ENCODE data around the gene ERCC6. TPM values are rescaled to one million over a fixed set of nuclear protein-coding genes. Genes with fewer than 3 reads are reported as not detected.

Gene ERCC6
- polyA plus RNA-seq, 1 of the 3 experiments (the other 2 are of a cell fraction): 4.5 TPM

- POLR2A ChIA-PET: interaction anchor here (1.1 kb wide), 1 partner anchor 98 kb away, joined by 3 read pairs; no protein-coding TSS in a partner anchor
Measured at GRCh38 chr10:49505076-49505475, 33.8 kb downstream of the ERCC6 start.

More at GRCh38 chr10:49505076-49505475, 33.8 kb downstream of the ERCC6 start:
- no peak overlapping the region for H3K9ac ChIP-seq
- peaks cover 18 to 24% of the 10 kb centered on the region in 2 experiments for H3K36me3 ChIP-seq (replicated peaks in 1 of 2; ENCODE audit: control insufficient read depth in 1 of 2, insufficient read depth in 2 of 2, low read length in 1 of 2)
- H3F3A ChIP-seq (replicated peaks; ENCODE audit: insufficient read depth): no peaks in the 10 kb centered on the region
- DNase-seq: no peak
- CTCF ChIA-PET: interaction anchor here (0.8 to 3.1 kb wide), 5 partner anchors 10 to 848 kb away, joined by 3 to 16 read pairs (median 11); no protein-coding TSS in a partner anchor
- no peak overlapping the region for H2AFZ ChIP-seq (ENCODE audit: low read depth)
- H3K4me2 ChIP-seq: no peak overlapping the region
- H3K4me1 ChIP-seq (ENCODE audit: control insufficient read depth in 1 of 2, insufficient read depth in 2 of 2, low read depth in 1 of 2, low read length in 1 of 2): peaks cover 0 to 7% of the 10 kb centered on the region in 2 experiments; a peak in 2 of 4 replicates
- H3K27ac ChIP-seq (ENCODE audit: low read depth in 2 of 2, low read length in 1 of 2): no peak overlapping the region
- H3K9me2 ChIP-seq: no peaks in the 10 kb centered on the region
- H3K9me3 ChIP-seq: no peaks in the 10 kb centered on the region
- no peaks in the 10 kb centered on the region for H3K27me3 ChIP-seq (ENCODE audit: insufficient read depth)
- no peaks in the 10 kb centered on the region for H3K79me2 ChIP-seq (ENCODE audit: insufficient read depth)
- no peak overlapping the region for H3K4me3 ChIP-seq (ENCODE audit: low read depth in 2 of 2, low read length in 1 of 2)
- 96% methylated on average over 3 of the region's 3 CpGs for WGBS (ENCODE audit: low lambda C conversion rate)
- TF ChIP-seq ZBTB33 (IDR thresholded peaks at IDR 0.05; ENCODE audit: borderline replicate concordance, low read depth): no peak
- no peak for TF ChIP-seq CTCF (IDR thresholded peaks at IDR 0.05)
- TF ChIP-seq FOSL2 (IDR thresholded peaks at IDR 0.05; ENCODE audit: borderline replicate concordance, low read depth): no peak
- no peak for TF ChIP-seq FOXM1 (IDR thresholded peaks at IDR 0.05; ENCODE audit: low read depth)
- TF ChIP-seq RFX5 (IDR thresholded peaks at IDR 0.05; ENCODE audit: low read length): no peak
- no peak for TF ChIP-seq RXRA (IDR thresholded peaks at IDR 0.05; ENCODE audit: borderline replicate concordance, low read depth)
- no peak for TF ChIP-seq EZH2phosphoT487 (IDR thresholded peaks at IDR 0.05; ENCODE audit: borderline replicate concordance, low read depth)
- TF ChIP-seq SMC3 (IDR thresholded peaks at IDR 0.05; ENCODE audit: low read depth, low read length): no peak
- TF ChIP-seq POLR2AphosphoS5 (IDR thresholded peaks at IDR 0.05; ENCODE audit: low read depth, low read length): no peak
- TF ChIP-seq TAF1 (IDR thresholded peaks at IDR 0.05; ENCODE audit: borderline replicate concordance, low read depth, low read length): no peak
- TF ChIP-seq MAX (IDR thresholded peaks at IDR 0.05; ENCODE audit: low read depth): no peak
- no peak for TF ChIP-seq CHD2 (IDR thresholded peaks at IDR 0.05; ENCODE audit: low read length, partially characterized antibody)
- TF ChIP-seq IRF3 (IDR thresholded peaks at IDR 0.05; ENCODE audit: low read depth, low read length): no peak
- no peak for TF ChIP-seq TEAD4 (IDR thresholded peaks at IDR 0.05; ENCODE audit: borderline replicate concordance, insufficient read depth)
- no peaks in the 10 kb centered on the region for H4K20me1 ChIP-seq (ENCODE audit: insufficient read depth)

Measured in SK-N-SH (cell line).